SK-N-MC (cell line): ENCODE results near the gene GRIPAP1.

Experiments
- EZH2 ChIP-seq: fragments of 200-600 bp; sonication (generic); IDR thresholded peaks from one replicate; pipeline ENCODE4 v1.6.1; 2017; ENCODE audit warnings: antibody characterized with exemption
- POLR2AphosphoS5 ChIP-seq: IDR thresholded peaks from 2 replicates; pipeline ENCODE4 v1.6.1; 2012; ENCODE audit warnings: mild to moderate bottlenecking, low read depth, low read length, borderline replicate concordance

GRCh38 chrX:48961585-48962091 is 40.4 kb downstream of the GRIPAP1 start:
- TF ChIP-seq POLR2AphosphoS5 (no peak), EZH2 (no peak)
